ENCODE results near the gene PIGQ. TPM values are rescaled to one million over a fixed set of nuclear protein-coding genes. Genes with fewer than 3 reads are reported as not detected.

Gene PIGQ
- total and polyA plus RNA-seq, 2 of the 4 experiments (the other 2 are of a cell fraction): 5.9 to 36.8 TPM

DNA sequence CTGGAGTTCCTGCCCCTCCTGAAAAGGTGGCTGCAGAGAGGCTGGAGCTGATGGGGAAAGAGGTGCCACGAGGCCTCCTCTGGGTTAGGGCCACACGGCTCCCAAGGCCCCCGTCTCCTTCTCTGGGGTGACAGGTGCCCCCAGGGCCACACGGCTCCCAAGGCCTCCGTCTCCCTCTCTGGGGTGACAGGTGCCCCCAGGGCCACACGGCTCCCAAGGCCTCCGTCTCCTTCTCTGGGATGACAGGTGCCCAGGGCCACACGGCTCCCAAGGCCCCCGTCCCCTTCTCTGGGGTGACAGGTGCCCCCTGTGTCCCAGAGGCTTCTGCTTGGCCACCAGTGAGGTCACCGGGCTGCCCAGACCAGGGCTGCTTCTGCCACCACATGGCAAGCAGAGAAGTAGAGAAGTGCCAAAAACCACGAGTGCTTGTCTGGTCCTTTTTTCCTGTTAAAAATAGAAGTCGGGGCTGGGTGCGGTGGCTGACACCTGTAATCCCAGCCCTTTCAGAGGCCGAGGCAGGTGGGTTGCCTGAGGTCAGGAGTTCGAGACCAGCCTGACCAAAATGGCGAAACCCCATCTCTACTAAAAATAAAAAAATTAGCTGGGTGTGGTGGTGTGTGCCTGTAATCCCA is 38.2 kb upstream of the PIGQ start:
- peaks cover 5% of the 10 kb centered on the region; the same call in 1 of the 2 replicates for H3K36me3 ChIP-seq (ENCODE audit: control insufficient read depth, insufficient read depth, low read length)
- H3K27me3 ChIP-seq (ENCODE audit: control insufficient read depth, insufficient read depth, low read length): no peaks in the 10 kb centered on the region
- H4K8ac ChIP-seq (ENCODE audit: low read depth in 2 of 2, low read length in 2 of 2): no peak overlapping the region
- no peak overlapping the region for H3K4me3 ChIP-seq (ENCODE audit: insufficient read depth, low read depth, low read length)
- no peak overlapping the region for H2AK5ac ChIP-seq (ENCODE audit: low read depth, low read length)
- 100% methylated on average over 6 of the region's 16 CpGs; no CpG with 5 or more reads in 1 of the 2 experiments for WGBS, 2 experiments (ENCODE audit: extremely low coverage in 2 of 2, insufficient read length in 1 of 2)
- CTCF ChIA-PET: no interaction called here
- no peak overlapping the region for H3K4me2 ChIP-seq (ENCODE audit: low read depth, low read length)
- H3K9ac ChIP-seq (ENCODE audit: low read depth, low read length): no peak overlapping the region
- H2BK120ac ChIP-seq (ENCODE audit: low read depth, low read length): no peak overlapping the region
- no peak overlapping the region for H2AK9ac ChIP-seq (replicated peaks; ENCODE audit: low read depth, low read length, poor library complexity)
- no peak overlapping the region for H2BK5ac ChIP-seq (ENCODE audit: low read depth, low read length, poor library complexity, severe bottlenecking)
- H2BK20ac ChIP-seq (ENCODE audit: low read depth, low read length): no peak overlapping the region
- H4K20me1 ChIP-seq (ENCODE audit: insufficient read depth, low read length): peaks cover 77% of the 10 kb centered on the region
- TF ChIP-seq SMC3 (IDR thresholded peaks at IDR 0.05; ENCODE audit: low read depth, low read length): no peak
- TF ChIP-seq CEBPB (IDR thresholded peaks at IDR 0.05; ENCODE audit: low read depth, low read length): no peak
- no peak for TF ChIP-seq CHD1 (IDR thresholded peaks at IDR 0.05; ENCODE audit: low read depth, low read length)
- TF ChIP-seq NFE2L2 (IDR thresholded peaks at IDR 0.05; ENCODE audit: low read depth, low read length): no peak
- TF ChIP-seq POLR2A (IDR thresholded peaks at IDR 0.05; ENCODE audit: low read depth, low read length): no peak
- no peak for TF ChIP-seq MAZ (IDR thresholded peaks at IDR 0.05; ENCODE audit: borderline replicate concordance, low read depth, low read length)
- TF ChIP-seq, protein P1, sequence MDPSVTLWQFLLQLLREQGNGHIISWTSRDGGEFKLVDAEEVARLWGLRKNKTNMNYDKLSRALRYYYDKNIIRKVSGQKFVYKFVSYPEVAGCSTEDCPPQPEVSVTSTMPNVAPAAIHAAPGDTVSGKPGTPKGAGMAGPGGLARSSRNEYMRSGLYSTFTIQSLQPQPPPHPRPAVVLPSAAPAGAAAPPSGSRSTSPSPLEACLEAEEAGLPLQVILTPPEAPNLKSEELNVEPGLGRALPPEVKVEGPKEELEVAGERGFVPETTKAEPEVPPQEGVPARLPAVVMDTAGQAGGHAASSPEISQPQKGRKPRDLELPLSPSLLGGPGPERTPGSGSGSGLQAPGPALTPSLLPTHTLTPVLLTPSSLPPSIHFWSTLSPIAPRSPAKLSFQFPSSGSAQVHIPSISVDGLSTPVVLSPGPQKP (IDR thresholded peaks at IDR 0.05; ENCODE audit: borderline replicate concordance, low read depth, low read length): no peak
- H3K4me1 ChIP-seq (ENCODE audit: control insufficient read depth, insufficient read depth, low read length): peaks cover 14% of the 10 kb centered on the region
- dilution Hi-C loops (cut with HindIII; ENCODE audit: low sequenced_read_pairs, unreplicated experiment): no loop called here
- H3K9me1 ChIP-seq (ENCODE audit: insufficient read depth, low read length): peaks cover 8% of the 10 kb centered on the region; the same call in 1 of the 2 replicates
- no peak overlapping the region for H4K91ac ChIP-seq (ENCODE audit: insufficient read depth, low read depth, low read length)
- H2AFZ ChIP-seq (replicated peaks; ENCODE audit: low read length, poor library complexity): no peak overlapping the region
- H4K5ac ChIP-seq (ENCODE audit: low read depth, low read length): no peak overlapping the region
- no peak overlapping the region for H3K4ac ChIP-seq (ENCODE audit: low read depth, low read length)
- in situ Hi-C loops (cut with MboI; ENCODE audit: low sequenced_read_pairs): no loop called here
- POLR2A ChIA-PET (ENCODE audit: unreplicated experiment): no interaction called here
- no peak overlapping the region for H3K27ac ChIP-seq (ENCODE audit: insufficient read depth, low read length)
- no peak overlapping the region for H2BK15ac ChIP-seq (ENCODE audit: low read depth, low read length)
- no peaks in the 10 kb centered on the region for H3K9me3 ChIP-seq (ENCODE audit: control insufficient read depth, insufficient read depth, low read length)
- no peak for DNase-seq
- peaks cover 1 to 61% of the 10 kb centered on the region in 2 experiments; a peak in 2 of 4 replicates for H3K79me1 ChIP-seq (ENCODE audit: low read depth in 1 of 2, low read length in 2 of 2)
- no peak overlapping the region for H3K14ac ChIP-seq (replicated peaks; ENCODE audit: low read depth, low read length)
- no peak for ATAC-seq (ENCODE audit: low read depth)
- H3K18ac ChIP-seq (ENCODE audit: low read depth, low read length): no peak overlapping the region
- intact Hi-C loops (cut with micrococcal nuclease): no loop called here
- no TSS peak for BruUV-seq (replicated peaks)
- H3K23ac ChIP-seq (ENCODE audit: low read depth, low read length): no peak overlapping the region
- H3K56ac ChIP-seq (ENCODE audit: extremely low read depth, insufficient read depth, low read length): no peak overlapping the region

All from IMR-90 (cell line).